WTC11 (cell line): ENCODE measurements around the gene CYP27C1. TPM values are rescaled to one million over a fixed set of nuclear protein-coding genes. Genes with fewer than 3 reads are reported as not detected.
A peak's percentile ranks its signal among the peaks of the same experiment; 100 is the strongest.

Experiments used
- ATAC-seq: fragments of 200-7000 bp; cut with Tn5 transposase; 2 replicates; pipeline ENCODE4 v1.10.0; 2021; ENCODE audit warnings: mild to moderate bottlenecking, moderate library complexity
- CTCF ChIA-PET: fragments of 300-600 bp; sonication (Branson Sonifier 250); formaldehyde crosslinking; loops from one replicate; lab custom pipeline; 2021; ENCODE audit warnings: antibody characterized with exemption; lab: Charles Lee
- POLR2A ChIA-PET: fragments of 350-600 bp; sonication (Branson Sonifier 250); formaldehyde crosslinking; loops from one replicate; lab custom pipeline; 2021; ENCODE audit warnings: antibody characterized with exemption; lab: Charles Lee
- DNase-seq: peaks from one replicate; pipeline ENCODE4 v3.0.0; 2021; ENCODE audit warnings: low spot score
- H3K27ac Mint-ChIP-seq: 2 replicates; pipeline ENCODE4 v1.8.0; 2021; ENCODE audit warnings: mixed read lengths
- H3K27me3 Mint-ChIP-seq: 2 replicates; pipeline ENCODE4 v1.8.0; 2021; ENCODE audit warnings: low read depth, mild to moderate bottlenecking, moderate library complexity, mixed read lengths
- H3K36me3 Mint-ChIP-seq: 2 replicates; pipeline ENCODE4 v1.8.0; 2021; ENCODE audit warnings: mixed read lengths
- H3K4me1 Mint-ChIP-seq: 2 replicates; pipeline ENCODE4 v1.8.0; 2022; ENCODE audit warnings: mixed read lengths
- H3K4me3 Mint-ChIP-seq: 2 replicates; pipeline ENCODE4 v1.8.0; 2021; ENCODE audit warnings: mild to moderate bottlenecking, moderate library complexity, mixed read lengths
- H3K9me3 Mint-ChIP-seq: 2 replicates; pipeline ENCODE4 v1.8.0; 2021; ENCODE audit warnings: mixed read lengths
- CBFB ChIP-seq: sonication (generic); formaldehyde crosslinking; IDR thresholded peaks from 2 replicates; pipeline ENCODE4 v1.8.1; 2022; ENCODE audit warnings: mild to moderate bottlenecking, low read depth, missing genetic modification reagents
- FOXK1 ChIP-seq: sonication (generic); formaldehyde crosslinking; IDR thresholded peaks from 2 replicates; pipeline ENCODE4 v1.8.0; 2022; ENCODE audit warnings: mild to moderate bottlenecking, moderate library complexity, missing genetic modification reagents
- FOXP1 ChIP-seq: sonication (generic); formaldehyde crosslinking; IDR thresholded peaks from 2 replicates; pipeline ENCODE4 v1.8.0; 2022; ENCODE audit warnings: missing genetic modification reagents, mild to moderate bottlenecking, moderate library complexity, borderline replicate concordance
- MYBL2 ChIP-seq: sonication (generic); formaldehyde crosslinking; IDR thresholded peaks from 2 replicates; pipeline ENCODE4 v1.8.1; 2023; ENCODE audit warnings: mild to moderate bottlenecking, moderate library complexity, missing genetic modification reagents
- NR1H2 ChIP-seq: sonication (generic); formaldehyde crosslinking; IDR thresholded peaks from 2 replicates; pipeline ENCODE4 v1.9.0; 2021; ENCODE audit warnings: mild to moderate bottlenecking, moderate library complexity, missing genetic modification reagents
- NR3C1 ChIP-seq: sonication (generic); formaldehyde crosslinking; conservative IDR thresholded peaks from 2 replicates; pipeline ENCODE4 v1.8.1; 2023; ENCODE audit warnings: low read depth, mild to moderate bottlenecking, missing genetic modification reagents
- PRRX2 ChIP-seq: fragments of 250-450 bp; sonication (Bioruptor Pico); IDR thresholded peaks from 2 replicates; pipeline ENCODE4 v1.8.0; 2021; ENCODE audit warnings: mild to moderate bottlenecking
- SMAD3 ChIP-seq: sonication (generic); formaldehyde crosslinking; IDR thresholded peaks from 2 replicates; pipeline ENCODE4 v1.8.0; 2022; ENCODE audit warnings: missing genetic modification reagents, mild to moderate bottlenecking, borderline replicate concordance
- SOX15 ChIP-seq: fragments of 250-450 bp; sonication (Bioruptor Pico); IDR thresholded peaks from 2 replicates; pipeline ENCODE4 v1.9.0; 2021; ENCODE audit warnings: mild to moderate bottlenecking
- ZNF396 ChIP-seq: fragments of 250-450 bp; sonication (Bioruptor Pico); IDR thresholded peaks from 2 replicates; pipeline ENCODE4 v1.8.0; 2021; ENCODE audit warnings: mild to moderate bottlenecking, moderate library complexity, borderline replicate concordance
- ZNF423 ChIP-seq: fragments of 250-450 bp; sonication (Bioruptor Pico); IDR thresholded peaks from 2 replicates; pipeline ENCODE4 v2.1.2; 2022; ENCODE audit warnings: mild to moderate bottlenecking, moderate library complexity
- total RNA-seq: library from RNA; stranded (reverse); gene quantifications from 3 replicates; pipeline ENCODE4 v1.2.3, GENCODE V29; 2021
- TF ChIP-seq, protein P1 (sequence below): sonication (generic); formaldehyde crosslinking; IDR thresholded peaks from 2 replicates; pipeline ENCODE4 v1.8.0; 2022; ENCODE audit warnings: mild to moderate bottlenecking, missing genetic modification reagents
- TF ChIP-seq, protein P2 (sequence below): sonication (generic); formaldehyde crosslinking; IDR thresholded peaks from 2 replicates; pipeline ENCODE4 v1.8.1; 2022; ENCODE audit warnings: missing genetic modification reagents, borderline replicate concordance
- TF ChIP-seq, protein P3 (sequence below): sonication (generic); formaldehyde crosslinking; IDR thresholded peaks from 2 replicates; pipeline ENCODE4 v1.8.1; 2023; ENCODE audit warnings: mild to moderate bottlenecking, missing genetic modification reagents, moderate library complexity
- TF ChIP-seq, protein P4 (sequence below): sonication (generic); formaldehyde crosslinking; IDR thresholded peaks from 2 replicates; pipeline ENCODE4 v1.8.0; 2022; ENCODE audit warnings: missing genetic modification reagents

The CYP27C1 gene
- total RNA-seq, 1 experiment from 2014 or later = 2.4 TPM

DNA sequence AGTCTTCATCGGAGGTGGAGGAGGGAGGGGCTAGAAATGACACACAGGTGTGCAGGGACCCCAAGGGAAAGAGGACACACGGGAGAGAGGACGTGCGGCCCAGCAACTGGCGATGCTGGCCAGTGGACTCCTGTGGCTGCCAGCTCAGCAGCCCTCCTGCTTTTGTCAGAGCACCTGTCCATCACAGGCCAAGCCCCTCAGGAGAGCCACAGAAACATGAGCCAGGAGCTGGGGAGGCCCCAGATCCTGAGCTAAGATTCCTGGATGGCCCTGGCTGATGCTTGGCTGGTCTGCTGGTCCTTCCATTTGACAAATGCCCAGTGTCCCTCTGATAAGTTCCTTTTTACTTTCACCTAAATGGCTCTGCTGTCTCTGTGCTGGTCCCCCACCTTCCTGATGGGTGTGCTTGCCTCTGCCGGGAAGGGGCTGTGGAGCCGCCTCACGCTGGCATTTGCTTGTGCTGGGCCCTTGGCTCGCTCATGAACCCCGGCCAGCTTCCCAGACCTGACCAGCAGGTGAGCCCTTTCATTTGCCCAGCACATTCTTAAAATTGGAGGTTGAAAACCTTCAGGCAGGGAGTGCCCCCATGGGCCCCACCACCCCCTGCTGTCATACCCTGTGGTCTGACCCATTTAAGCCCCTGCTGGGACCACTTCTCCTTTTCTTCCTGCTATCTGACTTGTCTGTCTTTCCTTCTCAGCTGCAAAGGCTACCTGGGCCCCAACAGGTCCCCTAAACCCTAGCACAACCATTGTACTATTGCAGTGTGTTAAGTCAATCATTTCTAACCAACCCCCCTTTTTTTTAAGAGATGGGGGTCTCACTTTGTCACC is 37.3 kb downstream of the CYP27C1 start:
- no peaks in the 10 kb centered on the region for H3K27me3 Mint-ChIP-seq
- peak; percentile 41; the same call in 1 of the 2 replicates for ATAC-seq
- peak; percentile 42; the same call in 1 of the 2 replicates for TF ChIP-seq ZNF423 (CRISPR knock-in tag)
- TF ChIP-seq, protein P1, sequence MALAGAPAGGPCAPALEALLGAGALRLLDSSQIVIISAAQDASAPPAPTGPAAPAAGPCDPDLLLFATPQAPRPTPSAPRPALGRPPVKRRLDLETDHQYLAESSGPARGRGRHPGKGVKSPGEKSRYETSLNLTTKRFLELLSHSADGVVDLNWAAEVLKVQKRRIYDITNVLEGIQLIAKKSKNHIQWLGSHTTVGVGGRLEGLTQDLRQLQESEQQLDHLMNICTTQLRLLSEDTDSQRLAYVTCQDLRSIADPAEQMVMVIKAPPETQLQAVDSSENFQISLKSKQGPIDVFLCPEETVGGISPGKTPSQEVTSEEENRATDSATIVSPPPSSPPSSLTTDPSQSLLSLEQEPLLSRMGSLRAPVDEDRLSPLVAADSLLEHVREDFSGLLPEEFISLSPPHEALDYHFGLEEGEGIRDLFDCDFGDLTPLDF (CRISPR knock-in tag) = no peak
- TF ChIP-seq, all 79 proteins: peak for 1
- peaks cover 16% of the 10 kb centered on the region for H3K36me3 Mint-ChIP-seq
- H3K4me3 Mint-ChIP-seq = no peak overlapping the region
- peaks cover 31% of the 10 kb centered on the region for H3K9me3 Mint-ChIP-seq
- POLR2A ChIA-PET = no interaction called here
- CTCF ChIA-PET = interaction anchor here (0.6 to 2.6 kb wide), 3 partner anchors 14 to 115 kb away, joined by 3 to 20 read pairs (median 4); no protein-coding TSS in a partner anchor
- DNase-seq = no peak
- H3K27ac Mint-ChIP-seq = no peak overlapping the region; the same call in 1 of the 2 replicates
- H3K4me1 Mint-ChIP-seq = peaks cover 25% of the 10 kb centered on the region

DNA sequence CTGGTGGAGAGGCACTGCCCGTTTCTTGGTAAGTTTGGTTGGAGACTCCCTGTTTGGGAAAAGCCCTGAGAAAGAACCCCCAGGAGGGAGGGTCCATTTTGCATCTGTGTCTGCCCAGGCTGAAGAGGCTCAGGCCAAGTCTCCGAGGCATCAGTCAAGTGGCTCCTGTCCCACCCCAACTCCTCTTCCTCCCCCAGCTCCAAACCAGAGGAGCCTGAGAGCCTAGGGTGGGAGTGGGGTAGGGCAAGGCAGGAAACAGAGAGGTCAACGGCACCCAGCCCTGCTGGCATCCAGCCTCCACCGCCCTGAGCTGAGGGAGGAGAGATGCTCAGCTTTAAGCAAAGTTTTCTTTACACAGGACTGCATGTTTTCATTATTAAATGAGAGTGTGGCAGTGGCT is 38.2 kb downstream of the CYP27C1 start:
- no peaks in the 10 kb centered on the region for H3K27me3 Mint-ChIP-seq
- peaks cover 15% of the 10 kb centered on the region for H3K4me1 Mint-ChIP-seq
- DNase-seq = no peak
- TF ChIP-seq FOXK1 (CRISPR knock-in tag) (no peak), SOX15 (CRISPR knock-in tag) (no peak), SMAD3 (CRISPR knock-in tag) (no peak), PRRX2 (no peak), NR3C1 (no peak), ZNF396 (CRISPR knock-in tag) (no peak), MYBL2 (no peak), CBFB (CRISPR knock-in tag) (no peak), NR1H2 (CRISPR knock-in tag) (no peak), FOXP1 (CRISPR knock-in tag) (no peak)
- TF ChIP-seq, protein P2, sequence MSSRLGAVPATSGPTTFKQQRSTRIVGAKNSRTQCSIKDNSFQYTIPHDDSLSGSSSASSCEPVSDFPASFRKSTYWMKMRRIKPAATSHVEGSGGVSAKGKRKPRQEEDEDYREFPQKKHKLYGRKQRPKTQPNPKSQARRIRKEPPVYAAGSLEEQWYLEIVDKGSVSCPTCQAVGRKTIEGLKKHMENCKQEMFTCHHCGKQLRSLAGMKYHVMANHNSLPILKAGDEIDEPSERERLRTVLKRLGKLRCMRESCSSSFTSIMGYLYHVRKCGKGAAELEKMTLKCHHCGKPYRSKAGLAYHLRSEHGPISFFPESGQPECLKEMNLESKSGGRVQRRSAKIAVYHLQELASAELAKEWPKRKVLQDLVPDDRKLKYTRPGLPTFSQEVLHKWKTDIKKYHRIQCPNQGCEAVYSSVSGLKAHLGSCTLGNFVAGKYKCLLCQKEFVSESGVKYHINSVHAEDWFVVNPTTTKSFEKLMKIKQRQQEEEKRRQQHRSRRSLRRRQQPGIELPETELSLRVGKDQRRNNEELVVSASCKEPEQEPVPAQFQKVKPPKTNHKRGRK (CRISPR knock-in tag) = no peak
- TF ChIP-seq, protein P3, sequence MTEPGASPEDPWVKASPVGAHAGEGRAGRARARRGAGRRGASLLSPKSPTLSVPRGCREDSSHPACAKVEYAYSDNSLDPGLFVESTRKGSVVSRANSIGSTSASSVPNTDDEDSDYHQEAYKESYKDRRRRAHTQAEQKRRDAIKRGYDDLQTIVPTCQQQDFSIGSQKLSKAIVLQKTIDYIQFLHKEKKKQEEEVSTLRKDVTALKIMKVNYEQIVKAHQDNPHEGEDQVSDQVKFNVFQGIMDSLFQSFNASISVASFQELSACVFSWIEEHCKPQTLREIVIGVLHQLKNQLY (CRISPR knock-in tag) = no peak
- TF ChIP-seq, protein P4, sequence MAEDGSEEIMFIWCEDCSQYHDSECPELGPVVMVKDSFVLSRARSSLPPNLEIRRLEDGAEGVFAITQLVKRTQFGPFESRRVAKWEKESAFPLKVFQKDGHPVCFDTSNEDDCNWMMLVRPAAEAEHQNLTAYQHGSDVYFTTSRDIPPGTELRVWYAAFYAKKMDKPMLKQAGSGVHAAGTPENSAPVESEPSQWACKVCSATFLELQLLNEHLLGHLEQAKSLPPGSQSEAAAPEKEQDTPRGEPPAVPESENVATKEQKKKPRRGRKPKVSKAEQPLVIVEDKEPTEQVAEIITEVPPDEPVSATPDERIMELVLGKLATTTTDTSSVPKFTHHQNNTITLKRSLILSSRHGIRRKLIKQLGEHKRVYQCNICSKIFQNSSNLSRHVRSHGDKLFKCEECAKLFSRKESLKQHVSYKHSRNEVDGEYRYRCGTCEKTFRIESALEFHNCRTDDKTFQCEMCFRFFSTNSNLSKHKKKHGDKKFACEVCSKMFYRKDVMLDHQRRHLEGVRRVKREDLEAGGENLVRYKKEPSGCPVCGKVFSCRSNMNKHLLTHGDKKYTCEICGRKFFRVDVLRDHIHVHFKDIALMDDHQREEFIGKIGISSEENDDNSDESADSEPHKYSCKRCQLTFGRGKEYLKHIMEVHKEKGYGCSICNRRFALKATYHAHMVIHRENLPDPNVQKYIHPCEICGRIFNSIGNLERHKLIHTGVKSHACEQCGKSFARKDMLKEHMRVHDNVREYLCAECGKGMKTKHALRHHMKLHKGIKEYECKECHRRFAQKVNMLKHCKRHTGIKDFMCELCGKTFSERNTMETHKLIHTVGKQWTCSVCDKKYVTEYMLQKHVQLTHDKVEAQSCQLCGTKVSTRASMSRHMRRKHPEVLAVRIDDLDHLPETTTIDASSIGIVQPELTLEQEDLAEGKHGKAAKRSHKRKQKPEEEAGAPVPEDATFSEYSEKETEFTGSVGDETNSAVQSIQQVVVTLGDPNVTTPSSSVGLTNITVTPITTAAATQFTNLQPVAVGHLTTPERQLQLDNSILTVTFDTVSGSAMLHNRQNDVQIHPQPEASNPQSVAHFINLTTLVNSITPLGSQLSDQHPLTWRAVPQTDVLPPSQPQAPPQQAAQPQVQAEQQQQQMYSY (CRISPR knock-in tag) = no peak
- ATAC-seq = no peak
- no peak overlapping the region for H3K27ac Mint-ChIP-seq
- ChIA-PET CTCF (interaction anchor here (2.6 kb wide), 1 partner anchor 15 kb away, joined by 20 read pairs; no protein-coding TSS in a partner anchor), POLR2A (no interaction called here)
- H3K36me3 Mint-ChIP-seq = peaks cover 16% of the 10 kb centered on the region
- H3K9me3 Mint-ChIP-seq = peaks cover 31% of the 10 kb centered on the region
- no peak overlapping the region for H3K4me3 Mint-ChIP-seq
